OCI-M2 (cell line): ENCODE measurements around the gene DLX5.

Source experiments
- DNase-seq: peaks from one replicate; lab custom pipeline; 2025; ENCODE audit not compliant: unreplicated experiment; lab: John Stamatoyannopoulos, UW

Gene DLX5

DNA sequence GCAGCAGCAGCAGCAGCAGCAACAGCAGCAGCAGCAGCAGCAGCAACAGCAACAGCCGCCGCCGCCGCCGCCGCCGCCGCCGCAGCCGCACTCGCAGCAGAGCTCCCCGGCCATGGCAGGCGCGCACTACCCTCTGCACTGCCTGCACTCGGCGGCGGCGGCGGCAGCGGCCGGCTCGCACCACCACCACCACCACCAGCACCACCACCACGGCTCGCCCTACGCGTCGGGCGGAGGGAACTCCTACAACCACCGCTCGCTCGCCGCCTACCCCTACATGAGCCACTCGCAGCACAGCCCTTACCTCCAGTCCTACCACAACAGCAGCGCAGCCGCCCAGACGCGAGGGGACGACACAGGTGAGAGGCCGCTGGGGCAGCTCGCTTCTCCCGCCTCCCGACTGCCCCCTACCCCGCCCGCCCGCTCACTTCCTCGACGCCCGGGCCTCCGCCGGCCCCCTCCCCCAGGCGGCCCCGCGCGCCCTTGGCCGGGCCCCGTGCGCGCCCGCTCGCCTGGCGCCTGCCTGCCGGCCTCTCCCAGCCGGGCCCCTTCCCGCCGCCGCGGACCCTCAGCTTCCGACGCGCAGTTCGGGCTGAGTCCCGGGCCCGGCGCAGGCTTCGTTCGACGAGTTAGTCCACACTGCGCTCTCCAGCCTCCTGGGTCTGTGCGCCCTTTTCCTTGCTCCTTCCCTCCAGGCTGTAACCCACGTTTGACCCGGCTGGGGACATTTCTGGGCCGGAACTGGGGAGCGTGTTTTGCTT, 18.4 kb downstream of the DLX5 start:
- no peak for DNase-seq

DNA sequence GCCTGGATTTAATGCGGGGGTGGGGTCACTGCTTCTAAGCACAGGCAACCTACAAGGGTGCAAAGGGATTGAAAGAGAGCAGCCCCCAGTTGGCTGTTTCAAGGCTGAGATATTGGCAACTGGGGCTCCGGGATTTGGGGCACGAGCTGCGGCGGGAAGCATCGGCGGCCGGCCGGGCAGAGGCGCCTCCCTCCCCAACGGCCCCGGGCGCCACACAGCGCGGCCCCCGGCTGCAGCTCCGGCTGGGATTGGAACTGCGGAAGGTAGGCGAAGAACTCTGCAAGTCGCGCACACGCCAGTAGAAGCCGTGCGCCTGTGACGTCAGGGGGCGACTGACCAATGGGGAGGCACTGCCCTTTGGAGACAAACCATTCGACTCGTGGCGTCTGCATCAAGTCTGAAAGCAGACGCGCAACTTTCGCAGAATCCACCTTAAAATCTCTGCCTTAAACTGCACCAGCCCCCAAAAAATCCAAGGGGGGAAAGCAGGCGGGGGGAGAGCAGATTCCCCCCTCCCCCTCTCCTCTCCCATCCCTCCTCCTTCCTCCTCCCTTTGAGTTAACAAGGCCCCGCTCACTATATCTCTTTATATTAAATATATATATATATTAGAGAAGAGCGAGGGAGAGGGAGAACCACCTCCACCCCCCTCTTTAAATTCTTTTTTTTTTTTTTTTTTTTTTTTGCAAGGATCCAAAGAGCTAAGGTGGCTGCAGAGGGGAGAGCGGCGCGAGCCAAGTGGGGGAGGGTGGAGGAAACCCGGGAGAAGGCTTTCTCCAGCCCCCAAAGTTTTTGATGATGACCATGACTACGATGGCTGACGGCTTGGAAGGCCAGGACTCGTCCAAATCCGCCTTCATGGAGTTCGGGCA, 19.2 kb downstream of the DLX5 start, which contains the start of gene DLX6:
TSS of gene DLX6 (plus strand) at position 371 of the 872 bp plus-strand sequence. CDS start at position 796, 425 bp downstream.
- DNase-seq = no peak

DNA sequence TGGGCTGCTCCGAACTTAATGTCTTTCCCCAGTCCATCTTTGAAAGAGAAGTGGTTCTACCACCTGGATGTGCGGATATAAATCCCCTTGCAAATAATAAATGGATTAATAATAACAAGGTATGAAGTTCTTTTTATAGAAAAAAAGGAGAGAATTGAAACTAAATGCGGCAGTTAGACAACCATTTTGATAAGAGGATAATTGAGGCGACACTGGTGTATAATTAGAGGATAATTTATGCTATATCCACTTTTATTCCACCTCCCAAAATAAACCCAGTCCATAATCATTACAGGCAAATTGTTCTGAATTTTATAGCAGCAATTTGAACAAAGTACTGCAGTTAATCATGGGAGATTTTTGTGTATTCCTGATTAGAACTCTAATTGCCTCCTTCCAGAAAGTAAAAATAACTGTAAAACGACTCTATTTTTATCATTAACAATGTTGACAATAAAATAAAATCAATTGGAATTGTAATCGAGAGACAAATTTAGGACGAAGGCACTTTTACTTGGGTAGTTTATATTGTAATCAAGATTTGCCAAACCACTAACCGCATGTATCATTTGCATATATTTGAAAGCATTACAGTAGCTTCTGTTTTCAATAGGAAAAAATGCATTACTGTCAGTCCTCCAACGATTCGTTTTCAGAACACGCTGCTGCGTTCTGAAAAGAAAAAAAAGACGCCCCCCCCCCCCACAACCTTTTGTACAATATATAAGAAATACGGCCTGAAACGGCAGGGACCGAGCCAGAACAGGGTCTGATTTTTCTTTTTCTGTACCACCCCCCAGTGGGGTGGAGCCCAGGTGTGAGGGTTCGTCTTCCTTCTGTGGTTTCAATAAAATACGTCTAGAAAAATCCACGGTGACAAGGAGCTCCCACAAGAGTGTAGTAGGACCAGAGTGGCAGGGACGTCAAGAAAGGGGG, 20.1 kb downstream of the DLX5 start:
- no peak for DNase-seq

DNA sequence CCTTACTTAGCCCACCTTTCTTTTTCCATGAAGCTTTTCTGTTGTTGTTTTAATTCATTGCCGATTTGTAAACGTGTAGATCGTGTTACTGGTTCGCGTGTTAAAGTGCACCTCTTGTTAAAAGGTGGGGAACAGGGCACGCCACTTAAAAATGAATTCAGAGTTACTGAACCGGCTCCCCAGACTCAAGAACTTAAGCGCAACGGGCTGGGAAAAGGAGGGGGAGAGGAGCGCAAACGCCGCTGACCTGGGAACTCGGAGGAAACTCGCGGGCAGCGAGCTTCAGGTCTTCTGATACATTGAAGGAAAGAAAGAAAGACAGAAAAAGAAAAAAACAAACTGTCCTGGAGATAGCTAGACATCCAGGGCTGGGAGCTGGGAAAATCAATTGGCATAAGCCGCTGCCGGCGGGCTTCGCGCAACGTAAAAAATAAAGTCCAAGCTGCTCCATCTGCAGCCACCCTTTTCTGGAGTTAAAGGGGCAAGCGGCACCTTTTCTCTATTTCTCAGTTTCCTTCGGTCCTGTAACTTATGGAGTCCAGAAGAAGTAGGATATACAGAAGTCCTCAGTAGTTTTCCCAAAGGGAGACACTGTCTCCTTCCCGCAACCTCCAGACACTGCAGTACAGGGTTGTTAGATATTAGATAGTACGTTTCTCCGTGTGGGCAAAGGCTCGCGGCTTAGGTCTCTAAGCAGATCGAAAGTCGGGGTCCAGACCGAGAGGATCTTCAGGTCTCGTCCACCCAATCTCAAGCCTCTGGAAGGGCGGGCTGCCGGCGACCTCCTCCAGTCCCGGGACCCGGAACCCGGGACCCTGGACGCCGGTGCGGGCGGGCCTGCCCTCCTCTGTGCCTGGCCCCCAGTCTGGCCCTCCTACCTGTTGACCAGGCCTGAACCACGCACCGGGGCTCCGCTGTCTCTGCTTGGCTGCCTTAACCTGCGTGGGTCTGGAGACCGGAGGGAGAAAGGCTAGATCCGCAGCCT, 21.1 kb downstream of the DLX5 start:
- no peak for DNase-seq

DNA sequence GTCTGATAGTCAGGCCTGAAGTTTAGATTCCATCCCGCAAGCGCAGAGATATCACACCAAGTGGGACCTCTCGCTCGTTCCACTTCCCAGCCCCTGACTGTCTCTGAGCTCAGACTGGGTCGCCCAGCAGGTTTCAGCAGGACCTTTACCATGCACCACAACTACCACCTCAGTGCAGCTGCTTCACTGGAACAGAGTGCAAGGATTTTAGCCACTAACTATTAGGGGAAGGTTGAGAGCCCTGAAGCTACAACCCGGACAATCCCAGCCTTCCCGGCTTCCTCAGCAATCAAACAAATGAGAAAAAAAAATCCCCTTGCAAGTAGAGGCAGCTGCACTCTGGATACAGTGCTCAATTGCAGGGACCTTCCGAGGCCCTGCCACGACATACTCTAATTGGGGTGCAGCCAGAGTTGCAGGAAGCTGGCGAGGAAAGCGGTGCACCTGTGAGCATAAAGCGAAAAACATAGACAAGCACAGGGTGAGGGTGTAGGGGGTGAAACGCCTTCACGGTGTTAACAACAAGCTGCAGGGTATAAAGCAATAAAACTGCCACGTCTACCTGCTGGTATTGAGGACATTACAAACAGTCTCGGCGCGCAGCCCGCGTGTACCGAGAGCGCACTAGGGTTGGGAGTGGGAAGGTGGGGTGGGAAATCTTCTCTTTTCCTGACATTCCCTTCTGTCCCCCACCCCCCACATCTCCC, 21.9 kb downstream of the DLX5 start:
- no peak for DNase-seq

DNA sequence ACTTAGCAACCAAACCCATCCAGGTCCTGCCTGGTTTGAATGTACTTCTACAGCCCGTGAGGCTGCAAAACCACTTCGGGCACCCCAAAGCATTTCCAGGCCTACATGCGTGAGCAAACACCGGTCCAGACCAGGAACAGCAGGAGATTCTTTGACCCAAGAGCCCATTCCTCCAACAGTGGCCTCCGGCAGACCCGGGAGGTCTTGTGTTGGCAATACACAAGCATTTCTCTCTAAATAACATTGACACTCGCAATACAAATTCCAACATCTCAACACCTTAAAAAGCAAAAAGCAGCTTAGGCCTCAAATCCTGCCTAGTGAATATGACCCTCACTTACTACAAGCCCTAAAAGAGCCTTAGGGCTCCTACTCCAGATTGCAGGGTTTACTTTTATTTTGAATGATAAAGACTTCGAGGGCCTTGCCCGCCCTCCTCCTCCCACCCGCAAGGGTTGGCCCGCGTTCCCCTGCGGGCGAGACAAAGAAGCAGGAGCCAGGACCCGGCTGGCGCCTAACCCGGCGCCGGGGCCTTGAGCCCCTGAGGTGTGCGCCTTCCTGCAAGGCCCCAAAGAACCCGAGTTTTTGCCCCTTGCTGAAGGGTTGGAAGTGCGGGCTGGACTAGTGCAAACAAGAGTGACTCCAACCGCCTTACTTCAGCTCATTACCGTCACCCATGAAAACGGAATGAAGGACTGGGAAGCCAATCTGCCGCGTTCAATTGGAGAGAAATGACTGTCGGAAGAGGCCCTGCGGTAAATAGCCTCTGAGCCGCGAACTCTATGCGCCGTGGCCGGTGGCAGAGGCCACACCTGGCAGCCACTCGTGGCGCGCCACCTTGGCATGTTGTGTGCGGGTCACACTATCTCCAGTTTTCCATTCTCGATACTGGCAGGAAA, 22.7 kb downstream of the DLX5 start:
- DNase-seq = no peak

DNA sequence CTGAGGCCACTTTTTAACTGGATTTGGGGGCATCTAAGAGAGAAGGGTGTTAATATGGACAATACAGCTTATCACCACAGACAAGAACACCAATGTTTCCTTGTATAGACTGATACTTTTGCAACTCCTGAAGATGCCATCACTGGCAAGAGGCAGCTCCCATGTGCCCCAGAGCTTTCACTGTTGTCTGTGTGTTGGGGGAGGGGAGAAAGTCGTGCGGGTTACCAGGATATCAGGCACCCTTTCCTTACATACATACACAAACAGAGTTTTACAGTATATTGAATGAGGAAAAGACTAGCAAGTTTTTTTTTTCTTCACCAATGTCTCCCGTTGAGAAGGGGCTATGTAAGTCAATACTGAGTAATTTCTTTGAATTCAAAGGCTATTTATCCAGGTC, 23.4 kb downstream of the DLX5 start:
- DNase-seq = no peak

DNA sequence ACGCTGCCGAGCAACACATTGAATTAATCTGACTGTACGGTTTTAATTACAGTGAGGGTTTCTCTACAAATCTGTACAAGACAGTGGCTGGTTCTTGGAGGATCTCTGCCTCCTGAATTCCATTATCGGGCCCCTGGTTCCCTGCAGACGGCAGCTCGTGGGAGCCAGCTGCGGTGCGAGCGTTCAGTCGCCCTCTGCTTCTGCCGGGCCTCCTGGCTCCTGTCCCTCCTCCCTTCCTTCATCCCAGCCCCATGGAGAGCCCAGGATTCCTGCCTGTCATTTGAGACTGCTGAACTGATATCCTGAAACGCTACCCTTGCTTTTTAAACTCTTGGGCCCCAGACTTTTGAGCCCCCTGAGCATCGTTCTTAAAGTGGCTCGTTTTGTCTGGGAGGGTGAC, 25.9 kb downstream of the DLX5 start:
- DNase-seq = no peak

DNA sequence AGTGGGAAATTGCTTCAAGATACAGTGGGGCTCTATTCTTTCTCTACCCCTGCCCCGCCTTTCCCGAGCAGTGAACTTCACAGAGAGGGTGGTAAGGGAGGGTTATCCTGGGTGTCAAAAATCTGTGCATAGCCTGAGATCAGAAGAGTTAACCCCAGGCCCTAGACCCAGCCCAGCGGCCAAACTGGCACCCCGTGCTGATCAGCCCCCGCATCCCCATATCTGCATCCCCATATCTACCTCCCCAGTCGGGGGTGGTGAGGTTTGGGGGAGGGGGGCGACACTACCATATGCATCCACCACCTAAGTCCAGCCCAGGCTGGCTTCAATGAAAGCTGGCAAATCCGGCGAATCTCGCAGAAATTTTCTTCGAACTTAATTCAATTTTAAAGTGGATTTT, 26.3 kb downstream of the DLX5 start:
- no peak for DNase-seq

DNA sequence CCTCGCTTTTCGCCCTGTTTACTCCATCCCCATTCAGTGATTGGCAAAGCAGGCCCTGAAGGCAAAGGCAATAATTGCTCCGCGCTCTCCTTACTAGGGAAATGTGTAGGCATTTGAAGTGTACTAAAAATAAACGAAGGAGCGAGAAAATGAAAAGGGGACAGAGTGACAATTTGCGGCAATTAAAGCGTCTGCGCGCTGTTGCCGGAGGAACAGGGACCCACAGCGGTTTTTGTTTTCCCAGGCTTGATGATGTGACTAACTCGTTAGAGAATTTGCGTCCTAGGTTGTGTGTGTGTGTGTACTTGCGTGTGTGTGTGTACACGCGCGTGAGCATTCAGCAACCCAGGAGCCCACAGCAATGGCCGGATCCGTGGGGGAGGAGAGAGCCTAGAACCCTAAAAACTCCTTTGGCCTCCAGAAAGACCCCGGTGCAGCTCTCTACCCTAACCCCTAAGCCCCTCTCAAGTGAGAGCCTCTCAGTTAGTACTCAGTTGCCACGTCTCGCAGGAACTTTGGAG, 27.1 kb downstream of the DLX5 start:
- no peak for DNase-seq

DNA sequence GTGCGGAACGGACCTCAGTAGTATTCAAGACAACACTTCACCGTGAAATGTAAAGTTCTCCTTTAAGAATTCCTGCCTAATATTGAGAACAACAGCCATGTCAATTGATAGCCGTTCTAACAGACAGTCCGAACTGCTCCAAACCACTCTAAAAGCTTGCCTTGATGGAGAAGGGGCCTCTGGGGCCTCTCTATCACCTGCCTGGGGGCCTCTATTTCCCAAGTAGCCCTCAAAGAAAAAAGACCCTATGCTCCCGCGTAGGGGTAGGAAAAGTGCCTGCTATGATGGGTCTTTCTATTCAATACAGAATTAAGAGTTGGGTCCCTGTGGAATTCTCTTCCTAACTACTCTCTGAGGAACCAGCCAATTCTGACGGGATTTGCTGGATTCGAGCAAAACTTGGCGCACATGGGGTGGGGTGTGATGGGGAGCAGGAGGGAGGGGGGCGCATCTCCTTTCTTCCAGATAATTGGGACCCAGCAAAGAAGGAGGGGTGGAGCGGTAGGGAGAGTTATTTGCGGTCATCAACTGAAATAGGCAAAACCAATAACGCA, 27.6 kb downstream of the DLX5 start:
- DNase-seq = no peak

DNA sequence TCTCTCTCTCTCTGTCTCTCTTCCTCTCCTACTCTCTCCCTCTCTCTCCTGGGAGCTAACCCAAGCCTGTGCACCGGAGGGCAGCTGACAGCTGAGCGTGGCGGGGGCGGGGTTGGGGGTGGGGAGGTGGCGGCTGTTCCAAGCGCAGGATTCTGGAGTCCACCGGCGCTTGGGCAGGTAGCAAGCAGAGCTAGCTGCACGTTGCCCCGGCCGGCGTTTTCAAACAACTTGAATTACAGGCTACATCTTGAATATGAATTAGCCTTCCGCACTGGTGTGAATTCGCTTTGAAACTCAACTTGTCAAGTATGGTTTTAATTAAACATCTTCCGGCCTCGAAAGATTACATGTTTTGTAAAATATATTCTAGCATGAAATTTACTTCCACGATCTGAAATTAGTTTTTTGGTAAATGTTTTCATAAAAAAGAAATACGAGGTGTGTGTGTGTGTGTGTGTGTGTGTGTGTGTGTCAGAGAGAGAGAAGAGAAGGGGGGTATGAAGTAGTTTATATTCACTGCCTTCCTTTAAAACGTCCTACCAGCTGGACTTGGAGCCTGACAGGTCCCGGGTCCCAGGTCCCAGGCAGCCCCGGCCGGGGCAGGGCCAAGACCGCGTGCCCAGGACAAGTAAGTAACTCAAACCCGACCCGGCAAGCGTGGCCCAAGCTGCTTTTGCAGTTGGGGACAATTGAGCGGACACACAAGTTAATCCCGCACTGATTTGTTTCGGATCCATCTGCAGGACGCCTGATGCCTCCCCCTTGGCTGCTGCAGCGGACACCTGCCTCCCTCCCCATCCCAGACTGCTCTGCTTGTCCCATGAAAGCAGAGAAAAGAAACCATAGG, 28.3 kb downstream of the DLX5 start:
- DNase-seq = no peak

DNA sequence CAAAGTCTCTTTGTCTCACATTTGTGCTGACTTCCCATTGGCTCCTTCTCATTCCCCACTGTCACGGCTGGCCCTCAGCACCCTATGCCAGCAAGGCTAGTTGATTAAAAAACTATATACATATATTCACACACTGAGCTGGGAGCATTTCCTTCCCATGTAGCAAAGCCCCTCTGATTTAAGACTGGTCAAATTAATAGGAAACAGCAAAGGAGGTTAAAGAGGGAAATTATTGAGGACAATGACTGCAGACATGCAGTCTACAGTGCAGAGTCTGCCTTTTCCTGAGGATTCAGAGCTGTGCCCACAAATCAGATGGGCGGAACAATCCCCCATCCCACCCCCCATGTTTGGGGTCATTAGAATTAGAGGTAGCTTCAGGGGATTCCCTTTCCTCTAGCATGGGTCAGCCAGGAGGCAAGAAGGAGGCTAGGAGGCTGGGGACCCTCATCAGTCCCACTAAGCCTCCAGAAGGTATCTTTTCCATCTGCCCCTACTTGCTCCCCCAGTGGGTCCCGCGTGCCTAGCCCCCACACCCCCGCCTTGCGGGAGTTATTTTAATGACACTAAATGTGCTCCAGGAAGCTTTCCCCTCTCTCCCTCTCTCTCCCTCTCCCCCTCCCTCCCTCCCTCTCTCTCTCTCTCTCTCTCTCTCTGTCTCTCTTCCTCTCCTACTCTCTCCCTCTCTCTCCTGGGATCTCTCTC, 29.1 kb downstream of the DLX5 start:
- DNase-seq = no peak

DNA sequence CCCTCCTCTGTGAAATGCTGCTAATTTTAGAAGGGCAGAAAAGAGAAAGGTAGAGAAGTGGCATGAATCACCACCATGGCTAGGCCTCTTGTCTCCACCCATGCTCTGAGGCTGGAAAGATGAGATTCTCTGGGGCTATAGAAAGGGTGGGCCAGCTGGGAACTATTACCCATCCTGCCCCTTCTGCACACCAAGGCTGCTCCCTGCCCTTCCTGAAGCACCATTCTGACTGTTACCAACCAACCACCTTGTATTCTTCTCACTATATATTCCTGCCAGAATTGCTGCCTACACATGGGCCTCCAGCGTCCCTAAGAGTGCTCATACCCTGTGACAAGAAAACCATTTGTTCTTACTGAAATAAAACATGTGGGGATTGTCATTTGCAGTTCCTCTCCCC, 30.7 kb downstream of the DLX5 start:
- DNase-seq = no peak

DNA sequence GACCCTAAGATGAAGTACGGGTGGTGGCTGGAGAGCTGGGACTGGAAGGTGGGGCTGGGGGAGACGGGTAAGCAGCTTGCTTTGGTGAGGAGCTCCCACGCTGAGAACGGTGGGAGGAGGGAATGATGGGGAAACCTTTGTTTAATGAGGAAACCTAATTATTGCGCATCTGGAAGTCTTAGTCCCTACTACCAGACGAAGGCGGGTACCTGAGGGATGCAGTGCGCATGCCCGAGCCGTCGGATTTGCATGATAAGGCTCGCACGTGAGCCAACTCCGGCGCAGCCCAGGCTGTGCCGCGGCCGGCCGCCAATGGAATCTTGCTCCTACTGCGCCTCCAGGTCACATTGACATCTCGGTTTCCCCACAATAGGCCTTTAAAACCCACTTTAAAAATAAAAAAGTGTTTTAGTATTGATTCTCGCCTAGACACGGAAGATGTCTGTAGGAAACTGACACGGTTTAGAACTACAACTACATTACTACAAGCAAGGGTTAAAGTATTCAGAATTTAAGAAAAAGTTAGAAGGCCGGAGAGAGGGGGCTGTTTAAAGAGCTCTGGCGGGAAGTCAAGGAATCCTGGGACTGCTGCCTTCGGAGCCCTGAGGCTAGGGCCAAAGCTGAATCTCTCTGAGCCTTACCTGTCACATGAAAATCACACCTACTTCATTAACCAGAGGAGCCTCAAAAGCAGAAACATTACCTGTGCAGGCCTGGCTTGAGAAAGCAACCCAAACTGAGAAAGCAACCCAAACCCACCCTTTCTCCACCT, 31.4 kb downstream of the DLX5 start:
- DNase-seq = no peak
